NCI-H524 treated with DMSO at 0.1 percent for 48 hours (cell line): ENCODE measurements around the gene SHISA4.
"Not testable (repeated sequence)": the region's sequence is repeated elsewhere in the genome, so short reads cannot be mapped to it uniquely, and the experiment has no call there.

ENCODE experiments used
- DNase-seq: peaks from one replicate; lab custom pipeline; 2025; lab: John Stamatoyannopoulos, UW

SHISA4 gene

DNA sequence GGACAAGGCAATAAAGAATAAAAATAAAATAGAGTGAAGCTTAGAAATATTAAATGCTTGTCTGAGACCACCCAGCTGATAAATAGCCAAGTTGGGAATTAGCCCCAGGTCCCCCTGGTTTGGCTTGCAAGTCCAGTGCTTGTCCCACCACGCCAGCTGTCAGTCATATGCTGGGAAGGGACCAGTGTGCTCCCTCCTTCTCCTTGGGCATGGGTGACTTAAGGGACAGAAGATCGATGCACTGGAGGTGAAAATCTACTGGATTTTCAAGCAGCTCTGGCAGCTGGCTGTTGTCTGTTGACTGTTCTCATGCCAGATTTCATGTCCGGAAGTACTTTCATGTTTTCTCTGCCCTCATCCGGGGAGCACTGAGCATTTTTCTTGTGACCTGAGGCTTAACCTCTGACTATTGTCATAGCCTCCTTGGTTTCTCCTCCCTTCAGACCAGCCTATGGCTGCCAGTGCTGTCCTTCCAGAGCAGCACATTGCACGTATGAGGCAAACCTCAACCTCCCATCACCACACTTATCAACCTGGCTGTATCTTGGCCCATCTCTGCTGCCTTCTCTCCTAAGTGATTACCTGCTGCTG lies 45.2 kb downstream of the SHISA4 start:
- DNase-seq: no peak

DNA sequence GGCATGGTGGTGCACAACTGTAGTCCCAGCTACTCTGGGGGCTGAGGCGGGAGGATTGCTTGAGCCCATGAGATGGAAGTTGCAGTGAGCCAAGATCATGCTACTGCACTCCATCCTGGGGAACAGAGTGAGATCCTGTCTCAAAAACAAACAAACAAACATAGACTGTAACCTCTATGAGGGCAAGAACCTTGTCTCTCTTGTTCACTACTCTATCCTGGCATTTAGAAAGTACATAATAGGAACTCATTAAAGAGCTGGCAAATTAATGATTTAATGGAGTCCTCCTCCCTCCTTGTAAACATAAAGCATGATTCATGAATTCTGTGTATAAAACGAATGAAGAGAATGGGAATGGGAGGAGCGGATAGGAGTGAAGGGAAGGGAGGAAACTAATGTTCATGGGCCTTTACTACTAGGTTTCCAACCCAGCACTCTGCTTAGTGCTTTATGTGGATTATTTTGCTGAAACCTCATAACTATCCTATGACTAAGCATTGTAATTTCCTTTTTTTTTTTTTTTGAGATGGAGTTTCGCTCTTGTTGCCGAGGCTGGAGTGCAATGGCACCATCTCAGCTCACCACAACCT lies 49.0 kb downstream of the SHISA4 start:
- DNase-seq: no peak

DNA sequence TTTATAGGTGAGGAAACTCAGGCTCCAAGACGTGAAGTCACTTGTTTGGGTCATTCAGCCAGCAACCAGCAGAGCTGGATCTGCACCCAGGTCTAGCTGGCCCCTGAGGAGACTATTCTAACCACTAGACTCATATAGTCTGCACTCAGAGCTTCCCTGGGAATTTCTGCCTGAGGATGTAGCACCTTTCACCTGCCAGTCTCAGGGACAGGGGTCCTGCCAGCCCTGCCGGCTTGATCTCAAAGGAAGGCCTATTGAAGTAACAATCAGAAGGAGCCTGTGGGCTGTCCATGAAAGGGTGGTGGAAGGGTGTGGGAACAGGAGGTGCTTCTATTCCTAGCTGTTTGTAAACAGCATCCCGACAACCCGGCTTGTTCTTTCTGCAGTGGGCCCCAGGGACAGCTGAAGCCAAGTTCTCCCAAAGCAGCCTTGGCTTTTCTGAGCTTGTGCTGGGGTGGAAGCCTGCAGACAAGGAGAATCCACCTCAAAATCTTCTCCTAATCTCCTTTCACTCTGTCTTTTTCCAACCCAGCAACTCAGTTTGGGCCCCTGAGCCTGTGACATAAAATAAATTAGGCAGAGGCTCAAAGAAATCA lies 49.8 kb downstream of the SHISA4 start:
- DNase-seq: no peak

DNA sequence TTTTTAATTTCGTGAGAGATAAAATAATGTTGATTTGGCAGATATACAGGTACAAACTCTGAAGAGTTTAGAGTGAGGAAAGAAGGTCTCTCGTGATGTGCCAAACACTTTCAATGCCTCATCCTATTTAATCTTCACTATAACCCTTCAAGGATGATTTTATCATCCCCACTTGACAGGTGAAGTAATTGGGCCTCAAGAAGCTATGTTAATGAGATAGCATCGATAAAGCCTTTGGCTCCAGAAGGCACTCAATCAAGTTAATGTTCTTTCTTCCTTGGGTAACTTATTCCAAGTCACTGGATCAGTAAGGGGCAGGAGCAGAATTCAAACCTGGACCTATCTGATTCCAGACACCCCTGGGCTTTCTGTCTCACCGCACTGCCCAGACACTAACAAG lies 50.5 kb downstream of the SHISA4 start:
- peak; percentile 12 for DNase-seq

DNA sequence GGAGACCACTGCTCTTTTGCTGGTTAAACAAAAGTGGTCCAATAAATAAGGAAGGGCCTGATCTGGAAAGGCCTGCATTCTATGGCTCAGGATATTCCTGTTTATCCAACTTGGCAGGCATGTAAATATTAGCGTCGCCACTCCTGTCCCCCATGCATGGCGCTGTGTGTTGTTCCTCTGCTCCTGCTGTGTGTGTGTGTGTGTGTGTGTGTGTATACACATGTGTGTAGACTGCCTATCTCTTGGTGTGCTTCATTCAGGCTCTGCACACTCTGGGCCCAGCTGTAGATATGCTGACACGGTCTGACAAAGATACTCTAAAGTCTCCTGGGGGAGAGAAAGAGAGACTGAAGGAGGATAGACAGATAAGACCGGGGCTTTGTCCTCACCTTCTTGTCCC lies 50.9 kb downstream of the SHISA4 start:
- DNase-seq: no peak

DNA sequence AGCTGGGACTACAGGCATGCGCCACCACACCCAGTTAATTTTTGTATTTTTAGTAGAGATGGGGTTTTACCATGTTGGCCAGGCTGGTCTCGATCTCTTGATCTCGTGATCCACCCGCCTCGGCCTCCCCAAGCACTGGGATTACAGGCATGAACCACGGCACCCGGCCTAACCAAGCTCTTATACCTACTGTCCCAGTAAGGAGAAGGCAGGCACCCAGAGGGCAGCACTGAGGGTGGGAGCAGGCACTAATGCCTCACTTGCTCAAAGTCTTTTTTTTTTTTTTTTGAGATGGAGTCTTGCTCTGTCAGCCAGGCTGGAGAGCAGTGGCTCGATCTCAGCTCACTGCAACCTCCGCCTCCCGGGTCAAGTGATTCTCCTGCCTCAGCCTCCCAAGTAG lies 51.6 kb downstream of the SHISA4 start:
- DNase-seq: not testable (repeated sequence)

DNA sequence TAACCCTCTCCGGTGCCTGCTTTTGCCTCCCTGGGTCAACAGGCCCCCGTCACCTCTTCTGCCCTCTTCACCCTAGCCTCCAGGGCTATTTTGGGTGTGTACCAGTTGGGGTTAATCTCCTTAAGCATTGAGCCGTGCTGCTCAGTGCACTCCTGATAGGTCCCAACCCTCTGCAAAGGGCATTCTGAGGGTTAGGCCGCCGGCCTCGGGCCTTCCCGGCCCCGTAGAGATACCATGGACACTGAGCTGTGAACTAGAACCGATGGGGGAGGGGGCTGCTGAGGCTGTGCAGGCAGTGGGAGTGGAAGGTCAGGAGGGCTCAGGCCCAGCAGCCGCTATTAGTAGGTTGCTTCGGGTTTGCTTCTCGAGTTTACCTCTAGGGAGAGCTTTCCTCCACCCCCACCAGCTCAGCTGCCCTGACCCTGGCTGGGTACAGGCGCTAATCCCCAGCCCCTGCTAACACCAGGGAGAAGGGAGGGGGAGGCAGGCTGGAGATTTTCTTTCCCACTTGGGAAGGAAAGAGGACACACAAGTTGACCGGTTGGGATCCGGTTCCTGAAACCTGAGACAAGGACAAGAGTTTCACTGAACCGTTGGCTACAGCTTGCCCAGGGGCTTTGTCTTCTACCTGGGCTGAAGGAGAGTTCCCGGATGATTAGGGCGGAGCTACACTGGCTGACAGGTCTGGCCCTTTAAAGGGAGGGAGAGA lies 52.9 kb downstream of the SHISA4 start:
- no peak for DNase-seq

DNA sequence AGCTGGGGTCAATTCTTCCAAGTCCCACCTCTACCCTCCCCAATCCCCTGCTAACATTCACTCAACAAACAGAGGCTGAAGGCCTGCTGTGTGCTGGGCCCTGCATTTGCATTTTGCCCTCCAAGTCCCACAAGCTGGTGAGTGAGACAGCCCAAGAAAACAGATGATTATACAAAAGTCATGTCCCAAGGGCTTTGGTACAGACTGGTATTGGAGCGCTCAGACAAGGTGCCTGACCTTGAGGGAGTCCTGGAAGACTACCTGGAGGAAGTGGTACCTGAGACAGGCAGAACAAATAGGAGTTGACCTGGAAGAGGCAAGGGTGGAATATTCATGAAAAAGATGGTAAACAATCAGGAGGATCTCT lies 53.4 kb downstream of the SHISA4 start:
- DNase-seq: no peak
